Tracheal epithelial cell (primary cell): Measurements from ENCODE around the gene GALNT5. TPM values are rescaled to one million over a fixed set of nuclear protein-coding genes. Genes with fewer than 3 reads are reported as not detected.

ENCODE experiments used
- total RNA-seq: library from RNA; depleted of rRNA; stranded (reverse); fragments of >200 nt; gene quantifications from 2 replicates; pipeline ENCODE4 v1.2.1, GENCODE V29; 2014

GALNT5 gene, protein sequence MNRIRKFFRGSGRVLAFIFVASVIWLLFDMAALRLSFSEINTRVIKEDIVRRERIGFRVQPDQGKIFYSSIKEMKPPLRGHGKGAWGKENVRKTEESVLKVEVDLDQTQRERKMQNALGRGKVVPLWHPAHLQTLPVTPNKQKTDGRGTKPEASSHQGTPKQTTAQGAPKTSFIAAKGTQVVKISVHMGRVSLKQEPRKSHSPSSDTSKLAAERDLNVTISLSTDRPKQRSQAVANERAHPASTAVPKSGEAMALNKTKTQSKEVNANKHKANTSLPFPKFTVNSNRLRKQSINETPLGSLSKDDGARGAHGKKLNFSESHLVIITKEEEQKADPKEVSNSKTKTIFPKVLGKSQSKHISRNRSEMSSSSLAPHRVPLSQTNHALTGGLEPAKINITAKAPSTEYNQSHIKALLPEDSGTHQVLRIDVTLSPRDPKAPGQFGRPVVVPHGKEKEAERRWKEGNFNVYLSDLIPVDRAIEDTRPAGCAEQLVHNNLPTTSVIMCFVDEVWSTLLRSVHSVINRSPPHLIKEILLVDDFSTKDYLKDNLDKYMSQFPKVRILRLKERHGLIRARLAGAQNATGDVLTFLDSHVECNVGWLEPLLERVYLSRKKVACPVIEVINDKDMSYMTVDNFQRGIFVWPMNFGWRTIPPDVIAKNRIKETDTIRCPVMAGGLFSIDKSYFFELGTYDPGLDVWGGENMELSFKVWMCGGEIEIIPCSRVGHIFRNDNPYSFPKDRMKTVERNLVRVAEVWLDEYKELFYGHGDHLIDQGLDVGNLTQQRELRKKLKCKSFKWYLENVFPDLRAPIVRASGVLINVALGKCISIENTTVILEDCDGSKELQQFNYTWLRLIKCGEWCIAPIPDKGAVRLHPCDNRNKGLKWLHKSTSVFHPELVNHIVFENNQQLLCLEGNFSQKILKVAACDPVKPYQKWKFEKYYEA
- total RNA-seq = 27.0 and 30.7 TPM in 2 replicates

DNA sequence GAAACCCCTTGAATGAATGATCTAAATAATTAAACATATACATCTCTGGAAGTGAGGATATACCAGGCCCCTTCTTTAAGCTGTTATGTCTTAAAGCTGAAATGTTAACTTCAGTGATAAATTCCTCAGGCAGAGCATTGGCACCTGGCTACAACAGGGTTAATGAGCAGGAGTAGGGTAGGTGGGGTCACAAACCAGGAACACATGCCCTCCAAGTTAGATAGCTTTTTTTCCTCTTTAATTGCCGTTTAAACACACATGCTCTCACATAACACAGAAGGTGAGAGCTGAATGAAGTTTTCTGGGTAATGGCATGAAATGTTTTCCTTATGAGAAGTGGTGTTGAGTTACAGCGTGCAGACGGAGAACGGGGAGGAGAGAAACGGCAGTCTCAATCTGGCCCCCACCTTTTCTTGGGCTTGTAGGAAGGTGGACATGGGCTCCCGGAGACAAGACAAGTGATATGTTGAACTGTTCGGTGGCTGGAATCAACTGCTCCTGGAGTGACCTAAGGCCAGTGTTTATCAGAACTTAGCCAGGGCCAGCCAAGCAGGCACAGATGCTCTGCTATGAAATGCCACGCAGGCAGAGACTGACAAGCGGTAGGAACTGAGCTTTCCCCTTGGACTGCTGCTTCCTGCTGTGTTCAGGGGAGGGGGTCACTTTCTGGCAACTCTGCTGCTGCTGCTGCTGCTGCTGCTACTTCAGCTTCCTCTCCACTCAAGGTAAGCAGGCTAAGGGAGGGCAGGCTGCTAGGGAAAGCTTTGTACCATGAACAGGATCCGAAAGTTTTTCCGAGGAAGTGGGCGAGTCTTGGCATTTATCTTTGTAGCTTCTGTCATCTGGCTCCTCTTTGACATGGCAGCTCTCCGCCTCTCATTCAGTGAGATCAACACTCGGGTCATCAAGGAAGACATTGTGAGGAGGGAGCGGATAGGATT is at the start of gene GALNT5:
GALNT5 (plus strand) TSS at position 394 of the 941 bp plus-strand sequence; CDS start at position 772, 378 bp downstream.

DNA sequence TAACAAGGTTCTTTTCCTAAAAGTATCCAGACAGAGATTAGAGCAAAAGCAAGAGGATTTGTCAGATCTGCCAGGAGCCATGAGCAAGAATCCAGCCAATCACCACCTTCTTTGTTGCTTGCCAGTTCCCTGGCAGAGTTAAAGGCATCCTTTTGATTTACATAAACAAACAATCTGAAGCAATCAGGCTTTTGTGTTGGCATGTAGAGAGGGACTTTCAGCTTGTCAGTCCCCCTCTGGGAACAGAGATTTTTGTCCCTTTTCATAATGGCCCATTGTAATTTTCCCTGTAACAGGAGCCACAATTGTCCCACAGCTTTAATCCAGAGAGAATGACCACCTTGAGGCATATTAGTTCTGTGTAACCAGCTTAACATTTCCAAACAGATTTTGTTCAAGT is 68.3 kb downstream of the GALNT5 start, which contains the start of gene ERMN:
ERMN (minus strand) TSS at position 39 of the 400 bp plus-strand sequence. CDS start 182 bp downstream, outside the sequence.

Other genes with a start within 250 kb of the GALNT5 start
- gene ERMN, start 68.1 kb downstream of the GALNT5 start, total RNA-seq = not detected in 2 replicates
- gene CYTIP, start 186.4 kb downstream of the GALNT5 start, total RNA-seq = not detected in 2 replicates